Measurements from ENCODE around the gene HIGD1C.

The HIGD1C gene

GRCh38 chr12:51008329-51009055 lies 56.1 kb downstream of the HIGD1C start:
- peaks cover 42% of the 10 kb centered on the region for H3K79me2 ChIP-seq (ENCODE audit: control insufficient read depth, low read length)
- H3K9me3 ChIP-seq (ENCODE audit: control insufficient read depth, insufficient read depth, low read length): no peaks in the 10 kb centered on the region
- H3K9me2 ChIP-seq (replicated peaks; ENCODE audit: control insufficient read depth, low read length): no peaks in the 10 kb centered on the region
- H3K36me3 ChIP-seq (ENCODE audit: control insufficient read depth, low read length): peaks cover 19% of the 10 kb centered on the region
- no peak overlapping the region for H3K27ac ChIP-seq (ENCODE audit: low read depth, low read length)
- H4K20me1 ChIP-seq (ENCODE audit: control insufficient read depth, insufficient read depth, low read depth, low read length): no peaks in the 10 kb centered on the region
- no peaks in the 10 kb centered on the region for H3K27me3 ChIP-seq (ENCODE audit: control insufficient read depth, low read length)
- H3F3A ChIP-seq (ENCODE audit: control insufficient read depth, insufficient read depth): 0 out of 2 replicates have a peak, but pooled peaks cover 2% of the 10 kb centered on the region
- H3K4me1 ChIP-seq (ENCODE audit: control insufficient read depth, low read length): peaks cover 6% of the 10 kb centered on the region
- no peak for TF ChIP-seq EZH2phosphoT487 (IDR thresholded peaks at IDR 0.05; ENCODE audit: borderline replicate concordance, low read length)
- TF ChIP-seq CTCF (IDR thresholded peaks at IDR 0.05; ENCODE audit: low read depth, low read length, poor library complexity, severe bottlenecking): no peak
- H3K4me3 ChIP-seq (ENCODE audit: low read length): no peak overlapping the region
- no peak overlapping the region for H3K4me2 ChIP-seq (ENCODE audit: low read length)

GRCh38 chr12:51009056-51009440 lies 56.7 kb downstream of the HIGD1C start:
- Histone ChIP-seq H3K9me2 (replicated peaks; ENCODE audit: control insufficient read depth, low read length) (no peaks in the 10 kb centered on the region), H4K20me1 (ENCODE audit: control insufficient read depth, insufficient read depth, low read depth, low read length) (no peaks in the 10 kb centered on the region), H3K36me3 (ENCODE audit: control insufficient read depth, low read length) (peaks cover 19% of the 10 kb centered on the region), H3K79me2 (ENCODE audit: control insufficient read depth, low read length) (peaks cover 45% of the 10 kb centered on the region), H3K4me2 (ENCODE audit: low read length) (no peak overlapping the region), H3K27me3 (ENCODE audit: control insufficient read depth, low read length) (no peaks in the 10 kb centered on the region), H3K4me3 (ENCODE audit: low read length) (no peak overlapping the region), H3F3A (ENCODE audit: control insufficient read depth, insufficient read depth) (0 out of 2 replicates have a peak, but pooled peaks cover 2% of the 10 kb centered on the region), H3K27ac (ENCODE audit: low read depth, low read length) (no peak overlapping the region), H3K4me1 (ENCODE audit: control insufficient read depth, low read length) (peaks cover 6% of the 10 kb centered on the region), H3K9me3 (ENCODE audit: control insufficient read depth, insufficient read depth, low read length) (no peaks in the 10 kb centered on the region)
- TF ChIP-seq CTCF (IDR thresholded peaks at IDR 0.05; ENCODE audit: low read depth, low read length, poor library complexity, severe bottlenecking): no peak
- TF ChIP-seq EZH2phosphoT487 (IDR thresholded peaks at IDR 0.05; ENCODE audit: borderline replicate concordance, low read length): no peak

- peaks cover 6% of the 10 kb centered on the region for H3K4me1 ChIP-seq (ENCODE audit: control insufficient read depth, low read length)
- no peak for TF ChIP-seq EZH2phosphoT487 (IDR thresholded peaks at IDR 0.05; ENCODE audit: borderline replicate concordance, low read length)
- H3K36me3 ChIP-seq (ENCODE audit: control insufficient read depth, low read length): peaks cover 3% of the 10 kb centered on the region; the same call in 1 of the 2 replicates
- no peak overlapping the region for H3K4me3 ChIP-seq (ENCODE audit: low read length)
- H3K9me3 ChIP-seq (ENCODE audit: control insufficient read depth, insufficient read depth, low read length): no peaks in the 10 kb centered on the region
- no peaks in the 10 kb centered on the region for H3K9me2 ChIP-seq (replicated peaks; ENCODE audit: control insufficient read depth, low read length)
- H3K27ac ChIP-seq (ENCODE audit: low read depth, low read length): no peak overlapping the region
- no peak overlapping the region for H3K4me2 ChIP-seq (ENCODE audit: low read length)
- no peaks in the 10 kb centered on the region for H3F3A ChIP-seq (ENCODE audit: control insufficient read depth, insufficient read depth)
- peaks cover 70% of the 10 kb centered on the region for H3K79me2 ChIP-seq (ENCODE audit: control insufficient read depth, low read length)
- no peaks in the 10 kb centered on the region for H4K20me1 ChIP-seq (ENCODE audit: control insufficient read depth, insufficient read depth, low read depth, low read length)
- no peaks in the 10 kb centered on the region for H3K27me3 ChIP-seq (ENCODE audit: control insufficient read depth, low read length)
Observed at GRCh38 chr12:51011955-51012354, 59.6 kb downstream of the HIGD1C start.

GRCh38 chr12:51012570-51013236 lies 60.4 kb downstream of the HIGD1C start:
- H3K4me2 ChIP-seq (ENCODE audit: low read length): no peak overlapping the region
- H3K79me2 ChIP-seq (ENCODE audit: control insufficient read depth, low read length): peaks cover 77% of the 10 kb centered on the region
- TF ChIP-seq EZH2phosphoT487 (IDR thresholded peaks at IDR 0.05; ENCODE audit: borderline replicate concordance, low read length): no peak
- no peak for TF ChIP-seq CTCF (IDR thresholded peaks at IDR 0.05; ENCODE audit: low read depth, low read length, poor library complexity, severe bottlenecking)

More at GRCh38 chr12:51012570-51013236, 60.4 kb downstream of the HIGD1C start:
- Histone ChIP-seq H3K36me3 (ENCODE audit: control insufficient read depth, low read length) (0 out of 2 replicates have a peak, but pooled peaks cover 3% of the 10 kb centered on the region), H3F3A (ENCODE audit: control insufficient read depth, insufficient read depth) (no peaks in the 10 kb centered on the region), H3K27ac (ENCODE audit: low read depth, low read length) (no peak overlapping the region), H4K20me1 (ENCODE audit: control insufficient read depth, insufficient read depth, low read depth, low read length) (no peaks in the 10 kb centered on the region), H3K9me2 (replicated peaks; ENCODE audit: control insufficient read depth, low read length) (no peaks in the 10 kb centered on the region), H3K9me3 (ENCODE audit: control insufficient read depth, insufficient read depth, low read length) (no peaks in the 10 kb centered on the region), H3K27me3 (ENCODE audit: control insufficient read depth, low read length) (no peaks in the 10 kb centered on the region), H3K4me3 (ENCODE audit: low read length) (no peak overlapping the region), H3K4me1 (ENCODE audit: control insufficient read depth, low read length) (peaks cover 6% of the 10 kb centered on the region)
